Right renal pelvis (tissue), 4 donors: ENCODE results near the gene SETD1A. TPM values are rescaled to one million over a fixed set of nuclear protein-coding genes. Genes with fewer than 3 reads are reported as not detected.
"Not testable (repeated sequence)": the region's sequence is repeated elsewhere in the genome, so short reads cannot be mapped to it uniquely, and the experiment has no call there.

Source experiments
- DNase-seq, 4 donors: peaks; one replicate each; pipeline ENCODE4 v3.0.0-alpha.2; 2013; ENCODE audit warnings: low read depth in 4 of 4, low spot score in 3 of 4, missing footprints in 1 of 4
- polyA plus RNA-seq, 4 donors: library from polyadenylated mRNA; unstranded; fragments of 120-200 nt; gene quantifications; one replicate each; pipeline ENCODE4 v1.2.1, GENCODE V29; 2013; ENCODE audit not compliant: insufficient read length in 4 of 4

Gene SETD1A
- polyA plus RNA-seq, 4 donors = 15.9 to 19.2 (median 16.4) TPM

DNA sequence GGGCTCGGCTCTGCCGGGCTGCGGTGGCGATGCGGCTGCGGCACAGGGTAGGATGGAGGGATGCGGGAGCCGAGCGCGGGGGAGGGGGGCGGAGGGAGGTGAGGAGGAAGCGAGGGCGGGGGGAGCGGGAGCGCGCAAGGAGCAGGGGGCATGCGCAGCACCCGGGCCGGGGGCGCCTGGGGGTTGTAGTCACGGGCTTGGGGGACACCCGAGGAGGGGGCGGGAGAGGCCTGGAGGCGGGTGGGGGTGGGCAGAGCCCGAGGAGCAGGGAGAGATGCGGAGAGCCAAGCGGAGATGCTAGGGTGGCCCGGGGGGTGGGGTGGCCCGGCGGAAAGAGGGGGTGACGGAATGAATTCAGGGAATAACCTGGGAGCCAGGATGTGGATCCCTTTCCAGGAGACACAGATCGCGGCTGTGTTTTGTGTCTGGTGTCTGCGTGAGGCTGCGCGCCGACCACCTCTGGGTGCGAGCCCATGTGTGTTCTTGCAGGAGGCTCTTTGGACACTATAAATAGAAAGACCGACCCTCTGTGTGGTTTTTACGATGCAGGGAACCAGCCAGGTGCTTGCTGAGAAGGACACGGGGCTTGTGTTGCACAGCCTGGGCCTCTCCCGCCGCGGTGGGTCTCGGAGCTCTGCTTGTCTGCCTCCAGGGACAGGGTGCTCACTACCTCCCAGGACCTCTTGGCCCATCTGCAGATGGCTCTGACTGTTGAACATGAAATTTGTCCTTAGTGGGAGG lies 53.2 kb downstream of the SETD1A start, which contains the start of gene STX1B:
Gene STX1B, minus strand, starts transcription at position 54 of the 741 bp plus-strand sequence. CDS start 242 bp downstream, outside the sequence.
- DNase-seq = peak in 1 of 4 donors; percentile 30

DNA sequence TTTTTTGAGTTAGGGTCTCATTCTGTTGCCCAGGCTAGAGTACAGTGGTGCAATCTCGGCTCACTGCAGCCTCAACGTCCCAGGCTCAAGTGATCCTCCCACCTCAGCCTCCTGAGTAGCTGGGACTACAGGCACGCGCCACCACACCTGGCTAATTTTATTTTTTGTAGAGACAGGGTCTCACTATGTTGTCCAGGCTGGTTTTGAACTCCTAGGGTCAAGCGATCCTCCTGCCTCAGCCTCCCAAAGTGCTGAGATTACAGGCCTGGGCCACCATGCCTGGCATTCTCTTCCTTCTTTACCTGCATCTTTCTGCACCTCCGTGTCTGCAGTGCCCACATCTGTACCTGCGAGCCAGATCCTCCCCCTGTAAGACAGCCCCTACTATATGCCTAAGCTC lies 54.3 kb downstream of the SETD1A start:
- DNase-seq = not testable (repeated sequence)

DNA sequence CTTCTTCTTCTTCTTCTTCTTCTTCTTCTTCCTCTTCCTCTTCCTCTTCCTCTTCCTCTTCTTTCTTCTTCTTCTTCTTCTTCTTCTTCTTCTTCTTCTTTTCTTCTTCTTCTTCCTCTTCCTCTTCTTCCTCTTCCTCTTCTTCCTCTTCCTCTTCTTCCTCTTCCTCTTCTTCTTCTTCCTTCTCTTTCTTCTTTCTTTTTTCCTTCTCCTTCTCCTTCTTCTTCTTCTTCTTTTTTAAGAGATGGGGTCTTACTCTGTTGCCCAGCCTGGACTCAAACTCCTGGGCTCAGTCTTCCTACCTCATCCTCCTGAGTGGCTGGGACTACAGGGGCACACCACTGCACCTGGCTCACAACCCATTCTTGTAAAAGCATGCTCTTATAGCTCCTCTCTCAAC lies 55.7 kb downstream of the SETD1A start:
- DNase-seq = not testable (repeated sequence)

DNA sequence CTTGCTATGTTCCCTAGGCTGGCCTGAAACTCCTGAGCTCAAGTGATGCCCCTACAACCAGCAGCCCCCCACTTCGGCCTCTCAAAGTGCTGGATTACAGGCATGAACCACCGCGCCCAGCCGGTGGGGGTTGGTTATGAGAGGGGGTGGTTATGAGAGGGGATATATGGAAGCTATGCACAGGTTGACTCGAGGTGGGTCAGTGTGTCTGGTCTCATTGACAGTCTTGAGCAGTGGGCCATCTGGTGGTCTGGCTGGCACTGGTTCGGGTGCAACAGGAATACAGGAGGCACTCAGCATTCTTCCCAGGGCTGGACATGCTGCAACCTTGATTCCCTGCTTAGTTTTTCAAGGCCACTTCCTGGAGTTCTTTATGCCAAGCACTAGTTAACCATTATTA lies 58.5 kb downstream of the SETD1A start:
- no peak for DNase-seq

DNA sequence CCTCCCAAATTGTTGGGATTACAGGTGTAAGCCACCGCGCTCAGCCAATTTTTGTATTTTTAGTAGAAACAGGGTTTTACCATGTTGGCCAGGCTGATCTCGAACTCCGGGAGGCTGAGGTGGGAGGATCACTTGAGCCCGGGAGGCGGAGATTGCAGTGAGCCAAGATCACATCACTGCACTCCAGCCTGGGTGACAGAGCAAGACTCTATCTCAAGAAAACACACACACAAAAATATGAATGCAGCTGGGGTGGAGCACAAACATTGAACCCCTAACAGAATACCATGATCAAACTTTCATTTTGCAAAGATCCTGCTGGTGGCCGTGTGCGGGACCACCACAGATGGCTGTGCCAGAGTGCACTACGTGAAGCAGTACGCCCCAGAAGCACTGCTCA lies 60.2 kb downstream of the SETD1A start:
- not testable (repeated sequence) for DNase-seq

DNA sequence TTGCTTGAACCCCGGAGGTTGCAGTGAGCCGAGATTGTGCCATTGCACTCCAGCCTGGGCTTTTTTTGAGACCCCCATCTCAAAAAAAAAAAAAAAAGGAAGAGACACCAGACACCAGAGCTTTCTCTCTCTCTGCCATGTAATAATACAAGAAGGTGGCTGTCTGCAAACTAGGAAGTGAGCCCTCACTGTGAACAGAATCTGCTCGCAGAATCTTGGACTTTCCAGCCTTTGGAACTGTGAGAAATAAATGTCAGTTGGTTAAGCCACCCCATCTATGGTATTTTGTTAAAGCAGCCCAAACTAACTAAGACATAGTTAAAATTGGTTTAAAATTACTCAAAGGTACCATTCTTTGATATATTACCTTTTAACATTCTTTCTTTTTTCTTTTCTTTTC lies 63.0 kb downstream of the SETD1A start:
- no peak for DNase-seq

DNA sequence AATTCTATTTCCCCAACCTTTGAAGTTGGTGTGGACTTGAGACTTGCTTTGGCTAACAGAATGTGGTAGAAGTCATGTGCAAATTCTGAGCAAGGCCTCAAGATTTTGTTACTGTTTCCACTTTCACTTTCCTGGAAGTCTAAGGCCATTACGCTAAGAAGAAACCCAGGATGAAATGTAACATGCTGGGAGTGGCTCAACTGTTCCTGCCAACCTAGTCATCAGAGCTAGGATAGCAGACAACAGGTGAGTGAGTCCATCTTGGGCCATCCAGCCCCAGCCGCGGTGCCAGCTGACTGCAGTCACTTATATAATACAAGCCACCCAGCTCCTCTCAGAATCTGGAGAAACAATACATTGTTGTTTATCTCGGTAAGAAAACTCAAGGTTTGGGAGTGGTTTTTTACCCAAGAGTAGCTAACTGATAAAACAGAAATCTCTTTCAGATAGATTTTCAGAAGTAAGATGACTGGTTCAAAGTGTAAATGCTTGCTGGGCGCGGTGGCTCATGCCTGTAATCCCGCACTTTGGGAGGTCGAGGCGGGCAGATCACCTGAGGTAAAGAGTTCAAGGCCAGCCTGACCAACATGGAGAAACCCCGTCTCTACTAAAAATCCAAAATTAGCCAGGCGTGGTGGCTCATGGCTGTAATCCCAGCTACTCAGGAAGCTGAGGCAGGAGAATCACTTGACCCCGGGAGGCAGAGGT lies 65.1 kb downstream of the SETD1A start:
- DNase-seq = no peak

DNA sequence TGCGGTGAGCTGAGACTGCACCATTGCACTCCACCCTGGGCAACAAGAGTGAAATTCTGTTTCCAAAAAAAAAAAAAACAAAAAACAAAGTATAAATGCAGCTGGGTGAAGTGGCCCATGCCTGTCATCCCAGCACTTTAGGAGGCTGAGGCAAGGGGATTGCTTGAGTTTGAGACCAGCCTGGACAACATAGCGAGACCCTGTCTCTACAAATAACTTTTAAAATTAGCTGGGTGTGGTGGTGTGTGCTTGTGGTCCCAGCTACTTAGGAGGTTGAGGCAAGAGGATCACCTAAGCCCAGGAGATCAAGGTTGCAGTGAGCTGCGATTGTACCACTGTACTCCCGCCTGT lies 65.7 kb downstream of the SETD1A start:
- DNase-seq = no peak

DNA sequence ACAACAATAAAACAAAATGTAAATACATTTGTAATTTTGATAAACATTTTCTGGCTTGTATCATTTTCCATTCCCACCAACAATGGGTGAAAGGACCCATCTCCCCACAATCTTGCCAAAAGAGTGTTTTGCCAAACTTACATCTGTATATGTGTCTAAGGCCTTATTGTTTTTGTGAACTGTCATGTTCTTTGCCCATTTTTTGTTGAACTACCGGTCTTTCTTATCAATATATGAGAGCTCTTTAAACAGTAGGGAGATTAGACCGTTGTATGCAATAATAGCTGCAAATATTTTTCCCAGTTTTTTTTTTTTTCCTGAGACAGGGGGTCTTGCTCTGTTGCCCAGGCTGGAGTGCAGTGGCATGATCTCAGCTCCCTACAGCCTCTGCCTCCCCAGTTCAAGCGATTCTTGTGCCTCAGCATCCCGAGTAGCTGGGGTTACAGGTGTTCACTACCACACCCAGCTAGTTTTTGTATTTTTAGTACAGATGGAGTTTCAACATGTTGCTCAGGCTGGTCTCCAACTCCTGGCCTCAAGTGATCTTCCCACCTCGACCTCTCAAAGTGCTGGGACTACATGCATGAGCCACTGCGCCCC lies 66.2 kb downstream of the SETD1A start:
- DNase-seq = no peak

DNA sequence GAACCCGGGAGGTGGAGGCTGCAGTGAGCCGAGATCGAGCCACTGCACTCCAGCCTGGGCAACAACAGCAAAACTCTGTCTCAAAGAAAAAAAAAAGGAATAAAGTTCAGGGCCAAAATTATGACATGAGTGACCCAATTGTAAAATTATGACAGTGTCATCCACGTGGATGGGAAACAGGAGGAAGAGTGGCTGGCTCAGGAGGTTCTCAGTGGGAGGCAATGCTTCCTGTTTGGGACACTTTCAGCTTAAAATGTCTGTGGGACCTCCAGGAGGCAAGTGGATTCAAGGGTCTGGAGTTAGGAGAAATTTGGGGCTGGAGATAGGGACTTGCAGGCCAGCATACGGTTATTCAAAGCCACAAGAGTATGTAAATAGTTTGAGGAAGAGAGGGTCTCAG lies 67.8 kb downstream of the SETD1A start:
- no peak for DNase-seq

DNA sequence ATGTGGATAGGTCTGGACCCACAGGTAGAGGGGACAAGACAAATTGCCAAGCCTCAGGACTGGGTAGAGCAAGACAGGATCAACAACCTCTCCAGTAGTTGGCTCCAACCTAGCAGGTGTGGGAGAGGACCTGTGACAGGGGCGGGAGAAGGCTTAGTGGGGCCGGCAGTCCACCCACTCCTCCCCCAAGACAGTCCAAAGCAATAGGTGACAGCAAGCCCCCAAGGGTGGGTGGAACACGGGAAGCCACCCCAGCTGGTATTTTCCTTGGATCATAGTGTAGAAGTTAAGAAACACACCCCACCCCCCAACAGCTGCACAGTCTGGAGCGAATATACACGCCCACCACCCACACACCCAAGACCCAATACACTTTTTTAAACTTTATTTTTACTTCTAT lies 71.7 kb downstream of the SETD1A start:
- no peak for DNase-seq

DNA sequence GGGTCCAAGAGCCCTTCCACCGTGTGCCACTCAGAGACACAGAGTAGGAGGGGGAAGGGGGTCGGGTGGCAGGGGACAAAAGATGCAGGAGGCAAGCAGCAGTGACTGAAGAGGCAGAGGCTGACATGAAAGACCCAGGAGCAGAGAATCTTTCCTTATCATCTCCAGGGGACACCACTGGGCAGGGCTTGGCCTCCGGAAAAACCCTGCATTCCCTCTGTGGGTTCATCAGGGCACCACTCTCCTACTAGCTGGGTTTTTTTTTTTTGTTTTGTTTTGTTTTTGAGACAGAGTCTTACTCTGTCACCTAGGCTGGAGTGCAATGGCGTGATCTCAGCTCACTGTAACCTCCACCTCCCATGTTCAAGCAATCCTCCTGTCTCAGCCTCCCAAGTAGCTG lies 73.7 kb downstream of the SETD1A start:
- no peak for DNase-seq

DNA sequence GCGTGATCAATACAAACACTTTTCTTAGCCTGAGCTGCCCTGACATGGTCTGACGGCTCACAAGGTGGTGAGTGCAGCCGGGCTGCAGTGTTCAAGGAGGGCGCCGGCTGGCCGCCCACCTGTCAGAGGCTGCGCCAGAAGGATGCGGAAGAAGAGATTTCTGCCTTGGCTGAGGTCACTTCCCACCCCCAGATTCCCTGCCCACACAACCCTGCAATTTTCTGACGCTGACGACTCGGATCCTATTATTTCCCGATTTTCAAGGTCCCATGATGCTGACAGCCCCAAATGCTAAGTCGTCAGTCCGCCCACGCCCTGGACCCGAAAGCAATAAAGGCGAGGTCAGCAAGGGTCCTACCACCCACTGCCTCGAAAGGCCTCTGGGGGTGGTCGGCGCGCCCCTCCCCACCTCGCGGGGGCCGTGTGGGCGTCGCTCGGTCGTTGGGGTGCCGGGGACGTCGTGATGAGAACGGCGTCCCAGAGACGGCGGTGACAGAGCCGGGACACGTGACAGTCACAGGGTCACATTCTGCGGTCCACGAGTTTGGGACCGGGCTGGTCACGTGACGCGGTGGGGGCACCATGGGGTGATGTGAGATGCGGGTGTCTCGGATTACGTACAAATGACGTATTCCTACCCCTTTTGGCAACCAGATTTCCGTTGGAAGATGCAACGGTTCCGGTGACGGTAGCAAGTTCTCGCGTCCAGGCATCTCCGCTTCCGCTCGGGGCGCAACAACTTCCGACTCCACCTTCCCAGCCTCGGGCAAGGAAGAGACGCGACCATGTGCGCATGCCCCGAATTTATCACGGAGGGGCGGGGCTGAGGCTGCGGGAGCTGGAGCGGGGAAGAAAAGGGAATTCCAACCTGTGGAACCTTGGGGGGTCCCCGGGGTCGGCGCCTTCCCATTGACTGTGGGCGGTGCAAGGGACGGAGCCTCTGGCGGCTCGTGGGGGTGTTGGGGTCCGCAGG lies 75.5 kb downstream of the SETD1A start, which contains the start of gene STX4:
Gene STX4, plus strand, starts transcription at position 823 of the 973 bp plus-strand sequence. CDS start 248 bp downstream, outside the sequence.
- DNase-seq = peak; percentile 93 to 98 (median 95)

DNA sequence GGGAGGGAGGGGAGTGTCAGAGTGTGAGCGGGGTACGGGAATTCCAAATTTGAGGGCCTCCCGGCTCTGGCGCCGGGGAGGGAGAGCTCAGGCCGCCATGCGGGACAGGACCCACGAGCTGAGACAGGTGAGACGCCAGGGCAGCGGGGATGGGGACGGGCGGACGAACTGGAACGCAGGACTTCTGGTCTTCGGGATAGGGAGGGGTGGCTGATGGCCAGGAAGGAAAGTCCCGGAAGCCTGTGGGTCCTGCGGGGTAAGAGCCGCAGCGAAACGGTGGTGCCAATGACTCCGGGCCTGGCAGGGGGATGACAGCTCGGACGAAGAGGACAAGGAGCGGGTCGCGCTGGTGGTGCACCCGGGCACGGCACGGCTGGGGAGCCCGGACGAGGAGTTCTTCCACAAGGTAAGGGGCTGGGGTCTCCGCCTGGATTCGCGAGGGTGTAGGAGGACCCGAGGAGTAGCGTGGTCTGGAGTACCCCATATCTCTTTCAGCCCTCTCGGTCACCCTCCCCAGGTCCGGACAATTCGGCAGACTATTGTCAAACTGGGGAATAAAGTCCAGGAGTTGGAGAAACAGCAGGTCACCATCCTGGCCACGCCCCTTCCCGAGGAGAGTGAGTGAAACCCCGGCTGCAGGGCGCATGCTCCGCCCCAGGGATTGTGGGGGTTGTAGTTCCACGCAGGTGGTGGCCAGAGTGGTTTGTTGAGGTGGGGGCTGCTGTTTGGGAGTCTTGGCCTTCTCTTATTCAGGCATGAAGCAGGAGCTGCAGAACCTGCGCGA lies 76.3 kb downstream of the SETD1A start:
- DNase-seq = peak; percentile 65 to 73 (median 68)

Other genes starting within 250 kb of the SETD1A start
- gene PHKG2, start 209.3 kb upstream of the SETD1A start, polyA plus RNA-seq = 10 to 100 TPM; 24.9 to 32.7 (median 29.5) TPM
- 10 to 100 TPM in 1 of 4 donors, 1 to 10 TPM in 3; 7.5 to 12.7 (median 7.7) TPM for gene CFAP119, start 195.7 kb upstream of the SETD1A start, polyA plus RNA-seq
- gene RNF40, start 195.4 kb upstream of the SETD1A start, polyA plus RNA-seq = 100 to 1,000 TPM; 123 to 134 (median 130) TPM
- 10 to 100 TPM; 27.2 to 28.7 (median 27.8) TPM for gene ZNF629, start 170.5 kb upstream of the SETD1A start, polyA plus RNA-seq
- gene BCL7C, start 63.7 kb upstream of the SETD1A start, polyA plus RNA-seq = 10 to 100 TPM; 39.5 to 50.6 (median 42.1) TPM
- 1 to 10 TPM; 6.6 to 7.5 (median 7.3) TPM for gene CTF1, start 61.1 kb upstream of the SETD1A start, polyA plus RNA-seq
- 10 to 100 TPM; 18.4 to 33.3 (median 23.6) TPM for gene FBXL19, start 34.2 kb upstream of the SETD1A start, polyA plus RNA-seq
- 10 to 100 TPM; 18.9 to 24.1 (median 20.3) TPM for gene ORAI3, start 8.7 kb upstream of the SETD1A start, polyA plus RNA-seq
- gene HSD3B7, start 27.5 kb downstream of the SETD1A start, polyA plus RNA-seq = 10 to 100 TPM in 1 of 4 donors, 1 to 10 TPM in 3; 9.4 to 10.1 (median 9.7) TPM
- 1 to 10 TPM in 3 of 4 donors, under 1 TPM in 1; 0.73 to 2.1 (median 1.2) TPM for gene STX1B, start 52.9 kb downstream of the SETD1A start, polyA plus RNA-seq
- 10 to 100 TPM; 31.8 to 41.9 (median 35.2) TPM for gene STX4, start 75.8 kb downstream of the SETD1A start, polyA plus RNA-seq
- 1 to 10 TPM; 3.9 to 7.6 (median 4.5) TPM for gene ZNF668, start 116.5 kb downstream of the SETD1A start, polyA plus RNA-seq
- gene ZNF646, start 116.7 kb downstream of the SETD1A start, polyA plus RNA-seq = 10 to 100 TPM; 11.2 to 14.5 (median 13.0) TPM
- gene PRSS53, start 131.2 kb downstream of the SETD1A start, polyA plus RNA-seq = 1 to 10 TPM; 1.1 to 1.4 (median 1.2) TPM
- 10 to 100 TPM; 64.9 to 90.5 (median 71.9) TPM for gene VKORC1, start 137.0 kb downstream of the SETD1A start, polyA plus RNA-seq
- gene BCKDK, start 150.6 kb downstream of the SETD1A start, polyA plus RNA-seq = 10 to 100 TPM; 32.9 to 50.8 (median 35.8) TPM
- 10 to 100 TPM; 63.3 to 68.3 (median 67.3) TPM for gene KAT8, start 159.9 kb downstream of the SETD1A start, polyA plus RNA-seq
- gene PRSS8, start 178.0 kb downstream of the SETD1A start, polyA plus RNA-seq = 10 to 100 TPM; 58.9 to 87.4 (median 63.5) TPM
- 1 to 10 TPM; 1.2 to 1.8 (median 1.6) TPM for gene PRSS36, start 192.3 kb downstream of the SETD1A start, polyA plus RNA-seq
- gene FUS, start 222.4 kb downstream of the SETD1A start, polyA plus RNA-seq = 100 to 1,000 TPM; 601 to 671 (median 647) TPM
- 10 to 100 TPM in 3 of 4 donors, 1 to 10 TPM in 1; 9.1 to 13.4 (median 10.9) TPM for gene PYCARD, start 245.0 kb downstream of the SETD1A start, polyA plus RNA-seq